AG04450 (cell line): ENCODE results near the gene NBAS. TPM values are rescaled to one million over a fixed set of nuclear protein-coding genes. Genes with fewer than 3 reads are reported as not detected.

ENCODE experiments used
- CTCF ChIA-PET: fragments of 300-600, 350-600 bp; formaldehyde crosslinking; extraction: SDS; loops from one replicate; lab custom pipeline; 2022; ENCODE audit warnings: antibody characterized with exemption, inconsistent platforms; lab: Charles Lee
- POLR2A ChIA-PET: fragments of 350-600 bp; formaldehyde crosslinking; extraction: SDS; loops from one replicate; lab custom pipeline; 2021; ENCODE audit warnings: antibody characterized with exemption, inconsistent platforms; lab: Yijun Ruan, JAX
- DNase-seq: peaks from one replicate; pipeline ENCODE4 v3.0.0-alpha.2; 2011; ENCODE audit warnings: low read depth, low spot score
- H3K27ac ChIP-seq: one replicate; pipeline ENCODE4 v1.5.1; 2012; ENCODE audit warnings: low read depth, low read length, control low read depth
- H3K27me3 ChIP-seq: one replicate; pipeline ENCODE4 v1.6.0; 2012; ENCODE audit warnings: low read length; ENCODE audit not compliant: control insufficient read depth, insufficient read depth
- H3K4me3 ChIP-seq: 2 replicates; pipeline ENCODE4 v1.5.1; 2011; ENCODE audit warnings: mild to moderate bottlenecking, low read depth, low read length, control low read depth
- H3K9me3 ChIP-seq: 2 replicates; pipeline ENCODE4 v1.5.1; 2012; ENCODE audit warnings: low read length; ENCODE audit not compliant: control insufficient read depth, insufficient read depth
- polyA minus RNA-seq: library from RNA; depleted of rRNA, polyadenylated mRNA; stranded (reverse); fragments of >200 nt; gene quantifications from 2 replicates; pipeline ENCODE4 v1.2.3, GENCODE V29; 2011; rRNA and poly(A)+ RNA removed
- polyA plus RNA-seq: library from polyadenylated mRNA; depleted of rRNA; stranded (reverse); fragments of >200 nt; gene quantifications from 2 replicates; pipeline ENCODE4 v1.2.3, GENCODE V29; 2011; rRNA removed
- TF ChIP-seq, protein P1 (sequence below): IDR thresholded peaks from 2 replicates; pipeline ENCODE4 v1.5.1; 2011; ENCODE audit warnings: low read depth, low read length, control low read depth, inconsistent platforms

NBAS gene
- polyA plus RNA-seq (45.0 and 53.8 TPM in 2 replicates), polyA minus RNA-seq (124 and 125 TPM in 2 replicates)

- peak within 1 kb of the TSS; percentile 91 for H3K4me3 ChIP-seq
- ChIA-PET CTCF (interaction anchor here (1.0 to 5.5 kb wide), 3 partner anchors 7 to 28 kb away, joined by 3 to 49 read pairs (median 3); no protein-coding TSS in a partner anchor), POLR2A (interaction anchor here (1.0 kb wide), 1 partner anchor 30 kb away, joined by 9 read pairs; the partner anchor contains the start of gene DDX1)
- H3K9me3 ChIP-seq: no peaks in the 10 kb centered on the region
- H3K27me3 ChIP-seq: peaks cover 5% of the 10 kb centered on the region
- peak within 1 kb of the TSS; percentile 73 for H3K27ac ChIP-seq
- peak; percentile 65 for DNase-seq
- TF ChIP-seq, protein P1, sequence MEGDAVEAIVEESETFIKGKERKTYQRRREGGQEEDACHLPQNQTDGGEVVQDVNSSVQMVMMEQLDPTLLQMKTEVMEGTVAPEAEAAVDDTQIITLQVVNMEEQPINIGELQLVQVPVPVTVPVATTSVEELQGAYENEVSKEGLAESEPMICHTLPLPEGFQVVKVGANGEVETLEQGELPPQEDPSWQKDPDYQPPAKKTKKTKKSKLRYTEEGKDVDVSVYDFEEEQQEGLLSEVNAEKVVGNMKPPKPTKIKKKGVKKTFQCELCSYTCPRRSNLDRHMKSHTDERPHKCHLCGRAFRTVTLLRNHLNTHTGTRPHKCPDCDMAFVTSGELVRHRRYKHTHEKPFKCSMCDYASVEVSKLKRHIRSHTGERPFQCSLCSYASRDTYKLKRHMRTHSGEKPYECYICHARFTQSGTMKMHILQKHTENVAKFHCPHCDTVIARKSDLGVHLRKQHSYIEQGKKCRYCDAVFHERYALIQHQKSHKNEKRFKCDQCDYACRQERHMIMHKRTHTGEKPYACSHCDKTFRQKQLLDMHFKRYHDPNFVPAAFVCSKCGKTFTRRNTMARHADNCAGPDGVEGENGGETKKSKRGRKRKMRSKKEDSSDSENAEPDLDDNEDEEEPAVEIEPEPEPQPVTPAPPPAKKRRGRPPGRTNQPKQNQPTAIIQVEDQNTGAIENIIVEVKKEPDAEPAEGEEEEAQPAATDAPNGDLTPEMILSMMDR: no peak
Measured at GRCh38 chr2:15560988-15561573, at the start of gene NBAS. NBAS (minus strand) TSS chr2:15561334; CDS start chr2:15561304, 30 bp downstream.

DNA sequence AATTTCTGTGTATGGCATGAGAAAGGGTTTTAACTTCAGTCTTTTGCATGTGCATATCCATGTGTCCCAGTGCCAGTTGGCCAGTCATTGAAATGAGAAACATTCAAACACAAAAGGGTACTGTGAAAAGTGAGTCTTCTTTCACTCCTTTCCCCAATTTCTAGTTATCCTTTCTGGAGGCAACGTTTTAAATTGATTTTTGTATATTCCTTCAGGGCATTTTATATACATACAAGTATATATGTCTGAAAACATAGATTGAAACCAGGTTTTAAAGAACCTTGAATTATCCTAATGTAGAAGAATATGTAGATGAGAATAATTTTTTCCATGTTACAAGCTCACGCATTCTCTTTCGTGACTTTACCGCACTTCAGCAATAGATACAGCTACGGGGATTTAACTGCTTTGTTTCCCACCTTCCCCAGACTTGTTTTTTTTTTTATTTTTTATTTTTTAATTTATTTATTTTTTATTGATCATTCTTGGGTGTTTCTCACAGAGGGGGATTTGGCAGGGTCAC is 49.4 kb upstream of the NBAS start:
- no peak overlapping the region for H3K27ac ChIP-seq
- H3K27me3 ChIP-seq: no peaks in the 10 kb centered on the region
- ChIA-PET CTCF (no interaction called here), POLR2A (no interaction called here)
- no peak for DNase-seq
- H3K9me3 ChIP-seq: no peaks in the 10 kb centered on the region
- no peak overlapping the region for H3K4me3 ChIP-seq
- TF ChIP-seq, protein P1: no peak

- no peak overlapping the region for H3K27ac ChIP-seq
- TF ChIP-seq, protein P1: no peak
- H3K4me3 ChIP-seq: no peak overlapping the region
- CTCF ChIA-PET: interaction anchor here (1.0 to 1.4 kb wide), 2 partner anchors 32 to 1000 kb away, joined by 3 read pairs; no protein-coding TSS in a partner anchor
- no peaks in the 10 kb centered on the region for H3K9me3 ChIP-seq
- DNase-seq: no peak
- POLR2A ChIA-PET: no interaction called here
- no peaks in the 10 kb centered on the region for H3K27me3 ChIP-seq
Measured at GRCh38 chr2:15609341-15610042, 48.4 kb upstream of the NBAS start.

GRCh38 chr2:15608392-15608761 is 47.2 kb upstream of the NBAS start:
- ChIA-PET POLR2A (interaction anchor here (0.6 to 0.7 kb wide), 2 partner anchors 18 to 22 kb away, joined by 4 to 6 read pairs; no protein-coding TSS in a partner anchor), CTCF (no interaction called here)
- no peak overlapping the region for H3K27ac ChIP-seq
- no peak overlapping the region for H3K4me3 ChIP-seq
- no peaks in the 10 kb centered on the region for H3K27me3 ChIP-seq
- TF ChIP-seq, protein P1: no peak
- no peaks in the 10 kb centered on the region for H3K9me3 ChIP-seq
- DNase-seq: no peak
